GM21360 (cell line): ENCODE results near the gene MAP3K2.
"Not testable (repeated sequence)": the region's sequence is repeated elsewhere in the genome, so short reads cannot be mapped to it uniquely, and the experiment has no call there.

Source experiments
- ATAC-seq: cut with Tn5 transposase; IDR thresholded peaks from one replicate; pipeline ENCODE4 v1.9.1; 2021; ENCODE audit warnings: mild to moderate bottlenecking, moderate library complexity; ENCODE audit not compliant: unreplicated experiment

The MAP3K2 gene

GRCh38 chr2:127353873-127354676 lies 33.7 kb downstream of the MAP3K2 start:
- ATAC-seq: not testable (repeated sequence)

GRCh38 chr2:127353223-127353622 lies 34.6 kb downstream of the MAP3K2 start:
- not testable (repeated sequence) for ATAC-seq

- ATAC-seq: no peak
Observed at GRCh38 chr2:127351603-127352002, 36.2 kb downstream of the MAP3K2 start.

- no peak for ATAC-seq
Observed at GRCh38 chr2:127348426-127349000, 39.3 kb downstream of the MAP3K2 start.

- ATAC-seq: no peak
Observed at GRCh38 chr2:127347734-127348392, 39.9 kb downstream of the MAP3K2 start.

- ATAC-seq: no peak
Observed at GRCh38 chr2:127347015-127347414, 40.8 kb downstream of the MAP3K2 start.

- ATAC-seq: no peak
Observed at GRCh38 chr2:127343277-127343676, 44.5 kb downstream of the MAP3K2 start.

GRCh38 chr2:127342101-127342500 lies 45.7 kb downstream of the MAP3K2 start:
- peak; percentile 90 for ATAC-seq

- ATAC-seq: no peak
Observed at GRCh38 chr2:127332335-127332734, 55.4 kb downstream of the MAP3K2 start.

GRCh38 chr2:127330753-127331152 lies 57.0 kb downstream of the MAP3K2 start:
- no peak for ATAC-seq

- no peak for ATAC-seq
Observed at GRCh38 chr2:127326289-127326945, 61.4 kb downstream of the MAP3K2 start.

GRCh38 chr2:127324635-127325034 lies 63.1 kb downstream of the MAP3K2 start:
- ATAC-seq: no peak

GRCh38 chr2:127321303-127321702 lies 66.5 kb downstream of the MAP3K2 start:
- ATAC-seq: no peak

GRCh38 chr2:127320586-127321275 lies 67.0 kb downstream of the MAP3K2 start:
- ATAC-seq: no peak

- no peak for ATAC-seq
Observed at GRCh38 chr2:127320067-127320466, 67.7 kb downstream of the MAP3K2 start.

GRCh38 chr2:127314193-127314988 lies 73.4 kb downstream of the MAP3K2 start:
- no peak for ATAC-seq

GRCh38 chr2:127313406-127313805 lies 74.4 kb downstream of the MAP3K2 start:
- ATAC-seq: peak; percentile 96

GRCh38 chr2:127310980-127311379 lies 76.8 kb downstream of the MAP3K2 start:
- no peak for ATAC-seq

- ATAC-seq: no peak
Observed at GRCh38 chr2:127309468-127309867, 78.3 kb downstream of the MAP3K2 start.

GRCh38 chr2:127308586-127309138 lies 79.1 kb downstream of the MAP3K2 start:
- ATAC-seq: no peak
